Erythroblast (primary cell): Measurements from ENCODE around the gene ZSWIM2.

Source experiments
- GATA1 ChIP-seq: IDR thresholded peaks from 2 replicates; pipeline ENCODE4 v1.6.1; 2011; ENCODE audit warnings: low read depth, mild to moderate bottlenecking, control low read depth, low read length, moderate library complexity
- POLR2A ChIP-seq: IDR thresholded peaks from 2 replicates; pipeline ENCODE4 v1.6.1; 2011; ENCODE audit warnings: mild to moderate bottlenecking, low read length

GRCh38 chr2:186842373-186842772 is 6.6 kb downstream of the ZSWIM2 start:
- TF ChIP-seq POLR2A, result no peak
- no peak for TF ChIP-seq GATA1
